GM21367 (cell line): Measurements from ENCODE around the gene NRP2.

Experiments
- ATAC-seq: cut with Tn5 transposase; IDR thresholded peaks from one replicate; pipeline ENCODE4 v1.9.1; 2021; ENCODE audit not compliant: unreplicated experiment

NRP2 gene

DNA sequence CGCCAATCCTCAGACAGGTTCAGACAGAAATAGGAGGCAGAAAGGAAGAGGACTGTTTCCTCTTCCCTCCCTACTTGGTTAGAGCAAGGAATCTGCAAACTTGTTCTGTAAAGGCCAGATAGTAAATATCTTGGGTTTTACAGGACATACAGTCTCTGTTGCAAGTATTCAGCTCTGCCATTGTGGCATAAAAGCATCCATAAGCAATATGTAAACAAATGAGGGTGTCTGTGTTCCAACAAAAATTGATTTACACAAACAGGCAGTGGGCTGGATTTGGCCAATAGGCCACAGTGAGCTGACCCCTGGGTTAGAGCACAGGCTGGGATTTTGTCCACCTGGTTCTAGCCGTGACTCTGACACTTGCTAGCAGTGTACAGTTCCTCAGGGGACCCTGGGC is 89.4 kb downstream of the NRP2 start:
- ATAC-seq: no peak

DNA sequence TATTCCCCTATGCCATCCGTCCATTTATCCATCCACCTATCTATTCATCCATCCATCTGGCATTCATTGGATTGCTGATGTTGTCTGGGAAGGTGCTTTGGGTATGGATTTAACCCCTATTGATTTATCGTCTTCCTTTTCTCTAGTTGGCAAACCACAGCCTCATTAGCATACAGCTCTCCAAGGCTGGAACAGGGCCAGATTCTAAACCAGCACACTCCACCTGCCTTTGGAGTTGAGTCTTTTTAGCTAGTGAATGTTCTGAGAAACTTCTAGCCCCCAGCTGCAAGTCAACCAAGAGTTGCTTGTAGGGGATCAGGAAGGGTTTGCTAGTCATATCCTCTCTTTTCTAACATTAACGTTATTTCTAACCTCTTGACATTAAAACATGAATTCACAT is 90.7 kb downstream of the NRP2 start:
- no peak for ATAC-seq

DNA sequence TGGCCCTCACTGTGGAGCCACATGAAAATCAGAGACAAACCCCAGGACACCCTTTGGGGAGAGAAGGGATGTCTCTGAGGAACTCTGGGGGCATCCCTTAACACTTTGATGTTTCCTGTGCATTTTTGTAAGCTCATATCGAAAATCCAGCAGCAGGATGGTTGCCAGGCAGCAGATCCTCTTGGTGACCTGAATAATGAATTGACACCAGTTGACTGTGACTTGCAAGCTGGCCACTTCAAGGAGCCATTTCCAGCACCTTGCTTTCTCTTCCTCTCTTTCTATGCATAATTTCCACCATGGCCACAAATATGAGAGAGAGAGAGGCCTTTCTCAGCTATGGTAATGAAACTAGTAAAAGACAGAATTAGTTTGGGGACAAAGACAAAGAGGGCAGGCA is 91.7 kb downstream of the NRP2 start:
- ATAC-seq: no peak

DNA sequence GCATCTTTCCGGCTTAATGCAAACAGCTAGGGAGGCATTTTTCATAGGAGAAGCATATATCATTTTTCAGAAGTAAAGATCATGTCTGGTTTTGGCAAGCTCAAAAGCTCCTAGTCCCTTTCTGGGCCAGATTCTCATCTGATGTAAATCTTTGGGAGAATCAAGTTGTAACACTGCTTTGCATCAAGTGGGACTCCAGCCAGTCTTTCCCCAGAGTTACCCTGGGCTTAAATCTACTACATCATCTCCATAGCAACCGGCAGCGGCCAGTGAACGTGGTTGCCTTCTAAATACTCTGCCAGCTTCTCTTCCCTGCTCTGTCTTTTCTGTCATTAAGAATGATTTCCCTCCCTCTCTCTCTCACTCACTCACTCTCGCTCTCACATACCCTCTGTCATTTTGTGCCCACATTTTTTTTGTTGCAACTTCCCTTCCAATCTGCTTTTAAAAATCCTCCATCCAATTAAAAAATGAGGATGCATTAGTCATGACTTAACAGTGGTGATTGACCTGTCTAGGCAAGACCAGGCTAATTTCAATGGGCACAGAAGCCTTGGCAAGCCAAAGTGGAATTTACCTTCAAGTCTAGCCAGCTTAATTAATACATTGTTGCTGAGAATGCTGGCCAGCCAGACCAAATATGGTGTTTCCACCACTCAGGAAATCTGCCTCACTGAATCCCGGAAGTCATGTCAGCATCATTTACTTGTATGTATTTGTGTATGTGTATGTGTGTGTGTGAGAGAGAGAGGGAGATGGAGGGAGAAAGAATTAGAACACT is 93.0 kb downstream of the NRP2 start:
- no peak for ATAC-seq

DNA sequence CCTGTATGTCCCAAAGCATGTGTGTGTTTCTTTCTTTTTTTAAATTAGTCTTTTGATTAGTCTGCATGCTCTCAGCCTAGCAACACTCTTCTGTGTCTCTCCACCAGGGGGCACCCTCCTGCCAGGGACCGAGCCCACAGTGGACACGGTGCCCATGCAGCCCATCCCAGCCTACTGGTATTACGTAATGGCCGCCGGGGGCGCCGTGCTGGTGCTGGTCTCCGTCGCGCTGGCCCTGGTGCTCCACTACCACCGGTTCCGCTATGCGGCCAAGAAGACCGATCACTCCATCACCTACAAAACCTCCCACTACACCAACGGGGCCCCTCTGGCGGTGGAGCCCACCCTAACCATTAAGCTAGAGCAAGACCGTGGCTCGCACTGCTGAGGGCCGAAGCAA is 93.8 kb downstream of the NRP2 start:
- no peak for ATAC-seq

DNA sequence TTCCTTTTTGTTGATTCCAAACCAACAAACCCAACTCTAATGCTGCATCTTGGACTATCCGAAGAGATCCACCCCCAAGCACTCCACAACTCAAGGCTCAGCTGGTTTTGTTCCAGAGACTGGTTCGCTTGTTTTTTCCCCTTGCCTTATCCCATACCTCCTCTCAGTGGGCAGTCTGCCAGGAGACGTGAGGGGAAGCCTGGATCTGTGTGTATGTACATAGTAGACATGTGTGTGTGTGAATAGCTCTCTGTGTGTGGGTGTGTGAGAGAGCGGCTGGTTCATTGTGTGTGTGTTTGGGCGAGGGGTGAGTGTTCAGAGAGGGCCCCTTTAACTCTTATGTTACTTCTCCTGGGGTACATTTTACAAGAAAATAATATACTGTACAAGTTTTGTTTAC is 94.4 kb downstream of the NRP2 start:
- ATAC-seq: no peak

DNA sequence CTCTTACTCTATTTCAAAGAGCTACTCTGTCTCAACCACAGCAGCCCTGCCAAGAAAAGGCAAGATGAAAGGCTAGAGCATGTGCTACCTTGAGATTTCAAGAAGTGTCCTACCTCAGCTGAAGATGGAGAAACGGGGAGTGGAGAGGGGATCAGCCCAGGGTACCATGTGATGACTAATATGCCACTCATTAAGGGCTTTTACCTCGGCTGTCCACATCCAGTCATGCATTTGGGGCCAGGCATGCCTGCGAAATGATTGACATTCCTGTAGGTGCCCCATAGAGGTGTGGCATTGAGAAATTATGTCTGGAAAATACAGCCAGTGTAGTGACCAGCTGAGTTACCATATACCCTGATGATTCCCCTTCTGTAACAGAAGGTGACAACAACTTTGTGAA is 96.1 kb downstream of the NRP2 start:
- ATAC-seq: no peak

DNA sequence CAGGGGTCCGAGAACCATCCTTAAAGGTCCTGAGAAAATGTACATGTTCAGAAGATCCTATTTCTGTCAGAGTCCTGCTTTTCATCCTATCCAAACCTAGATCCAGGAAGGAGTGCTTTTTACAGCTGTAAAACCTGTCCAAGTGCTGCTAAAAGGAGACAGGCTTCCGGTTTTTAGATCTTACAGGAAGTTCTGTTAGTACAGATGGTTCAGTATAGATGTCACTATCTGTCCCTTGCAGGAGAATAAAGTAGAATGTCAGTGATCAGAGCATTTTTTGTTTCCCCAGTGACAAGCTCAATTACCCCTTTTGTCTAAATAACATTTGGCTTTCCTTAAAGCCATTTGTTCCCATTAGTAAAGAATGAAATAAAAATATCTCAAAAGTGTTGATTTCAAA is 98.3 kb downstream of the NRP2 start:
- no peak for ATAC-seq

DNA sequence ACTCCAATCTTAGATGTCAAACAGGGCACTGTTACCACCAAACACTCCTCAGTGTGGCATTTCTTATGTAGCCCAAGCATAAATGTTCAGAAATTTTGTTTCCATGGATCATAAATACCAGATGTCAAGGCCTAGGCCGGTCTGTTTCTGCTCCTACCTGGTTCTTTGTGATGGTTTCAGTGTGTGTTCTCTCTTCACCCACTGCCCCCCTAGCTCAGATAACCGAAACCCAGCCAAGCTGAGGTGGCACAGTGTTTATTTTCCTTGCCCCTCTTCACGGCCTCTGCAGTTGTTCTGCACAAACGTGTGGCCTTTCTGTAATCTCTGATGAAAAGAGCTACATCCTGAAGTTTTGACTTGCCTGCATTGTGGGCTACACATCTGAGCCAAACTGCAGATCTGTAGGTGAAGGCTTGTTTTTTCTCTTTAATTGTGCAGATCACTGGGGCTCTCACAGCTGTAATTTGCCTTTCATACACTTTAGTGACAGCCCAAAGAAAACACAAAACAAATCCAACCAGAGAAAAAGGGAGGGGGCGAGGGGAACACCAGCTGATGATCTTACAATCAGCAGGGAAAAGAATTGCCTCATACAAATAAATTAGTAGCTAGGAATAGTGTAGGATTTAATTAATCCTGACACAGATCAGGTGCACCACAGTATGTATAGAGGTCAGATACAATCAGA is 99.1 kb downstream of the NRP2 start:
- ATAC-seq: no peak

DNA sequence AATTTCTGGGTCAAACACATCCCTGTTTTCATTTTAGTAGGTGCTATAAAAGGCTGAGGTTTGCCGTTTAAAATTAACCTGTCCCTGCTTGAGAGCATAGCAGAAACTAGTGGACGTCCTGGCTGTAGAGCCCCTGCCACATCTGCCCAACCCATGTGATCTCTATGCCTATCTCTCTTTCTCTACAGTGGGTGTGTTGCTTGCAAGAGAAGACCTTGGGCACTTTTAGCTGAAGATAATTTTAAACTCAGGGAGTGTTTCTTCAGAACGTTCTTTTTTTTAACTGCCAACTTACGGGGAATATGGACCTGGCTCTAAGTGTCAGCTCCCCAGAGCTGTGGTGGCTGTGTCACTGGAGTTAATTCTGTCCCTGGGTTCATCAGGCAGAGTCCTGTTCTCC is 100.6 kb downstream of the NRP2 start:
- ATAC-seq: no peak

DNA sequence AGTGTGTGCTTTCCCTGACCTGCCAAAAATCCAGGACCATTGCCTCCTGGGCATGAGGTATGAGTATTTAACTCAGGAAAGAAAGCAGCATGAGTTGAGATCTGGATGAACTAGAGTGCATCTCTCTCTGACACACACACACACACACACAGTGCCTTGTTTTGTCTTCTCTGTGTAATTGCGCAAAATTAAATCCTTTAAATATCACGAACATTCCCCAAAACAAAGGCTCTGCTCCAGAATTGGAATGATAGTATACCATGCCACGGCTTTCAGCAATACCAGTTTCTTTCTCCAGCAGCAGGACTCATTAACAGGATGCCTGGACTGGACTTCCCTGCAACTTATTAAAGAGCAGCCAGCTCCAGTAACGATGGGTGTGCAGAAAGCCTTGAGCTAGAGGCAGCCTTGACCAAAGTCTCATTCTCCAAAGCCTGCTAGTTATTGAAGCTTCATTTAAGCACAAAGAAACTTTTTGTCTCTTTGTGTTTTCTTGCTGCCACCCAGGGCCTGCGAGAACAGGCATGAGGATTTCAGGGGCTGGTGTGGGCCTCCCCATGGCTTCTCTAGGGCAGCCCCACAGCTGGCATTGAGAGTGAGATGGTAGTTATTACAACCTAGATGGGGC is 101.7 kb downstream of the NRP2 start:
- ATAC-seq: no peak

- no peak for ATAC-seq
Measured at GRCh38 chr2:205785507-205786260, 103.4 kb downstream of the NRP2 start.

DNA sequence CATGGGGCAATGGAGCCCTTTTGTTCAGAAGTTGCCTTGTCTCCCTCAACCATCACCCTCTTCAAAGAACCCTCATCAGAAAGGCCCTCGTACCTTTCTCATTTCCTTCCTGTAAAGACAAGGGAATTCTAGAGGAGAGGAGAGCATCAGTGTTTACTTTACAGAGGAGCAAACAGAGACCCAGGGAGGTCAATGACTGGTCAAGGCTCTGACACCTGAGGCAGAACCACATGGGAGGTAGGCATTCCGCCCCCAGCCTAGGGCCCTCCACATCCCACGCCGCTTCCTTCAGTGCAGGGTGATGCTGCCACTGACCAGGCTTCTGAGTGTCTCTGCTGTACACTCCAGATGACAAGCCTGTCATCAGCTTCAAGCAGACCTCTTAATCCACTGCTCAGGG is 104.7 kb downstream of the NRP2 start:
- no peak for ATAC-seq

DNA sequence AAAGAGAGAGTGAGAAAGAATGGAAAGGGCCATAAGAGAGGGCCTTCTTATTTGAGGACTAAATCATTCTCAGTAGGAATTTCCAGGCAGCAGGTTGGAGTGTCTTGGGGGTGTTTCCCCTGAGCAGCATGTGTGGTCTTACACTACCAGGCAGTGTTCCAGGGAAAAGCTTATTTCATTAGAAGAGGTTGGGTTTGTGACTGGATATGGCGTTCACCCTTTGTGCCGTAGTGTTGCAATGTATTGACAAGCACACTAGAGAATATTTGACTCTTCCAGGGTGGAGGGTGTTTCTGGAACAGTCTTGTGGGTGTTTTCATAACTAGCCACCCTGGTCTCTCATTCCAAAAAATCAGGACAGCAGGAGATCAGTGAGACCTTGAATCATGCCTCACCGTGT is 105.5 kb downstream of the NRP2 start:
- no peak for ATAC-seq

GRCh38 chr2:205789906-205790305 is 107.6 kb downstream of the NRP2 start:
- no peak for ATAC-seq

DNA sequence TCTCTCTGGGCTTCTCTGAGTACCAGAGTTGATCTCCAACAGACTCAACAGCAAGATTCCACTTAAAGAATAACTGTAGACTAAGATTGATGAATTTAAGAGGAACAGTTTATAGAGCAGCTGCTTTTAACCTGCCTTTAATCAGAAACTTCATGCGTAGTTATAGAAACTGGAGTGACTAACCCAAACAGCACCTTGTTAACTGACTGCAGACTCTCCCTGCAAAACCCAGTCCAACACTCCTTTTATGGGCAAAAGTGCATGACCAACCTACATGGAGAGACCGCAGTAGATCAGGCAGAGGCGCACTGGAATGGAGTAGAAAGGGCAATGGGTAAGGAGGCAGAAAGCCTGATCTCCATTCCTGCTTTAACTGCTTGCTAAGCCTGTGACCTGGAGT is 110.6 kb downstream of the NRP2 start:
- no peak for ATAC-seq

- ATAC-seq: no peak
Measured at GRCh38 chr2:205796805-205797313, 114.6 kb downstream of the NRP2 start.

DNA sequence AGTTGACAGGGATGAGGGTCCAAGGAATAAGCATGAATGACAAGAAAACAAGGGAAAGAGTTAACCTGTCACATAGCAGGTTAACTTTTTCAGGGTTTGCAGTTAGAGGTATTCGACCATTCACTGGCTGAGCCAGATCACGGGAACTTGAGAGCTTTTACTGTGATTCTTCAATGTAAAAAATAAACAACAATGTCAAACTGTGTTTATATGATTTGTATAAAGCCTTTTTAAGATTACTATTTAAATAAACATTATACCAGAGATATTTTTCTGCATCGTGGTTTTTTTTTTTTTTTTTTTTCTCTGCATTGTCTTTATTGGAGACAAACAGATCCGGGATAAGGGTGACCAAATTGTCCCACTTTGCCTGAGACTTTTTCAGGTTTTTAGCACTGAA is 115.6 kb downstream of the NRP2 start:
- ATAC-seq: no peak

- no peak for ATAC-seq
Measured at GRCh38 chr2:205800224-205800623, 117.9 kb downstream of the NRP2 start.

- no peak for ATAC-seq
Measured at GRCh38 chr2:205800773-205801172, 118.5 kb downstream of the NRP2 start.

- no peak for ATAC-seq
Measured at GRCh38 chr2:205802065-205802464, 119.8 kb downstream of the NRP2 start.
